ENCODE measurements around the gene ISG20L2.

Gene ISG20L2

DNA sequence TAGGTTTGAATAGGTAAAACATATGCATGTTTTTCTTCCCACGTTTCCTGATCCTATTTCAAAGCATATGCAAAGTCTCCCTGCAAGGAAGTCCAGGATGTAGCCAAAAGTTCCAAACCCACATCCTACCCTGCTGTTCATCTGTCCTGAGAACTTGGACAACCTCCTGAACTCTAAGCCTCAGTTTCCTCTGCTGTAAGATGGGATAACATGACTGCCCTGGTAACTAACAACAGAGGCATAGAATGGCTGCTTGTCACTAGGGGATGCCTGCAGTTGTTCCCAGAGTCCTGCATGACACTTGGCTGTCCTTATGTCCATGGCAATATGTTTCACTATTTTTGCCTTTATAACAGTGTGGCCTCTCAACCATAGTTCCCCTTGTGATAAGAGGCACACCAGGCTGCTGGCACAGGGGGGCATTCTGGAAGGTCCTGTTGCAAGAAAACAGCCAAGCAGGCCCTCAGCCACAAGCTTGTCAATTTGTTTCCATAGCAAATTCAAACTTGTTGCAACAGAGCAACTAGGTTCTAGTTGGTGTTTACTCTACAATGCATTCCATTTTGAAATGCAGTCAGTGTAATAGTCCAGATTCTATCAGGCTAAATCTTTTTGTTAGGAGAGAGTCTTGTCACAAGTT, 24.4 kb upstream of the ISG20L2 start:
- no peak for DNase-seq

DNA sequence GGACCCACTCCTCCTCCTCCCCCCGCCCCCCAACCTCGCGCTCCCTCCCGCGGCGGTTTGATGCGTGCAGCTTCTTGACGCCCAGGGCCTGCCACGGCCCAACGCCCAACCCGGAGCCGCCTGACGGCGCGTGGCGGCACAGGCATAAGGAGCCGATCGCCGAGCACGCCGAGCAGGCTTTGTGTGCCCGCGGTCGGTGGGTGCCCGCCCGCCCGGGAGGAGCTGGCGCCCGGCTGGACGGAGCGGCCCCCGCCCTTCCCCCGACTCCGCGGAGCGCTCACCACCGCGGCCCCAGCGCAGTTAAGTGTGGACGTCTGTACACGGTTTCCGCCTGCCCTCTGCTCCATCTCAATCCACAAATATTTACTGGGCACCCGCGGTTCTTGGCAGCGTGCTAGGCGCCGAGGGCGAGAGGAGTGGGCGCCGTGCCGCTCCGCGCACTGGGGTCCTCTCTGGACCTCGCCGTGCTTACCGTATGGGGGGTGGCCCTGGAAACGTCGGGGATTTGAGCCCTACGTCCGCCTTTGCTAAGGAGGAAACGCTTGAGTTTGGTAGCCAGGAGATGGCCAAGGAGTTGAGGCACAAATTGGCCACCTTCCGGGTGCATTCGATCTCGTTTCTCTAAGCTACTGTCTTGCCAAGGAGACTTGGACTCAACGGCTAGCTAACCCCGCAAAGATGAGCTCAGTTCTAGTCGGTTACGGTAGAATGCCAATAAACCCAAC, 23.4 kb upstream of the ISG20L2 start:
- peak; percentile 99 for DNase-seq

DNA sequence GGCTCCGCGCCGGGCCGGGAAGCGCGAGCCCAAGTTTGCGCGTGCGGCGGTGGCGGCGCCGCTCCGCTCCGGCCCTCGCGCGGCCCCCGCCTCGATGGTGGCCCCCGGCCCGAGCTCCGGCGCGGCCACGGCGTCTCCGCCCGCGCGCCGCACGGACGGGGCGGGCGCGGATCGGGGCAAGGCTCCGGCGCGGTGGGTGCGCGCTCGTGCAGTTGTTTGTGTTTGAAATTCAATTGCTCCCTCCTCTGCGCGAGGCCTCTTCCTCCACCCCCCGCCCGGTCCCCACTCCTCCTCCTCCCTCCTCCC, 22.8 kb upstream of the ISG20L2 start, which contains the start of gene HDGF:
HDGF (minus strand) TSS at position 225 of the 306 bp plus-strand sequence. CDS start 246 bp downstream, outside the sequence.
- no peak for DNase-seq

DNA sequence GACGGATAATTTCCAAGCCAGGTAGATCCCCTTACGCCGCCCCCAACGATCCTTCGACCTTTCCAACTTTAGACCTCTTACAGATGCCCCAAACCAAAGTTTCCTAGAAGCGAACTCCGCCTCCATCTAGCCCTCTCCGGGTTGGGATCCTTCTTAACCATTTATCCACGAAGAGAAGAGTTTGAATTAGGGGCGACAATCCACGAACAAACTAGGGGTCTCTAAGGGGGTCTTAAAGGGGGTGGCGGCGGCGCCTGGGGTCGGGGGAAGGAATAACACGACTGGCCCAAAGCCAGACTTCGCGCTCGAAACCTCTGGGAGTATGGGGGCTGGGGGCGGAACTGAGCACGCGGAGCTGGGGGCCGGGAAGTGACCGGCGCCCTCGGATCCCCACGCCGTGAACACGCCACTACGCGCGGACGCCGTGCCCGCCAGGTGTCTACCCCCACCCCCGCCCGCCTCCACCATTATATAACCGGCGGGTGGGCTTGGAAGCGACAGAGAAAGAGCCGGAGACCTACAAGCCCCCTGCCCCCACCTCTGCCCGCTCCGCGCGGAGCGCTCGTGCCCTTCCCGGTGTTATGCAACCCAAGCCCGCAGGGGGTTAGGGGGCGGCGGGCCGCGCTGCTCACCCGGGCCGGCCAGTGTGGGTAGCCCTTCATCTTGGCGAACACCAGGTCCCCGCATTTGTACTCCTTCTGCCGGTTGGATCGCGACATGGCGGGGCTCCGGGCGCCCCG, 22.3 kb upstream of the ISG20L2 start:
- DNase-seq: peak; percentile 58

- peak; percentile 55 for DNase-seq
Observed at GRCh38 chr1:156750191-156750672, 21.7 kb upstream of the ISG20L2 start.

GRCh38 chr1:156749419-156750118, 21.0 kb upstream of the ISG20L2 start:
- no peak for DNase-seq

DNA sequence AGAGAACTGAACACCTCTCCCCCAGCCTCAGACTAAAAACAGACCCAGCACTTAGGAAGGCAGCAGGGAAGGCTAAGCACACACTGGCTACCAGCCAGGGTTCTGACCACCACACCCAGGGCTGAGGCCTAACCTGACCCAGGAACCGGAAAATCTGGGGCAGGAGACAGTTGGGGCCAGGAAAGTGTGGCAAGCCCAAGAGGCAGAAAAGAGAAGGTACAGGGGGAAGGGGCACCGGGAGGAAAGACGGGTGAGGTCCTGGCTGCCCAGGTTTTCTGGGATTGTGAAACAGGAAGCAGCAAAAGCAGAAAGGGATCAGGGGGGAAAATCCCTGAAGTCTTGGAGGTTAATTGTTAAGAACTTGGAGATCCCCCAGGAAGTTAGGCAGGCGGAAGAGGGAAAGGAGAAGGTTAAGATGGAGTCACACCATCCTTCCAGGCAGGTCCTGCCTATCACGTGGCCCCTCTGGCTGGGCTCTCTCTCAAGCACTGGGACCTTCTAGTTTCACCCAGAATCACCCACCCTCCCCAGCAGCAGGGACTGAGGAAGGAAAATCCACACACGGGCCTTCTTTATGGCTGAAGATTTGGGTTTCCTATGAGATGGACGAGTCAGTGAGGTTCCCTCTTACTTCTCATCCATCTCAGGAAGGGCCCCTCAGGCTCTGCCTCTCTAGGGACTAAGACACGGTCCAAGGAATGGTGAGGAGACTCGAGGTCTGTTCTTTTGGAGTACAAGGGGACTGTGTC, 20.3 kb upstream of the ISG20L2 start:
- DNase-seq: peak; percentile 66

DNA sequence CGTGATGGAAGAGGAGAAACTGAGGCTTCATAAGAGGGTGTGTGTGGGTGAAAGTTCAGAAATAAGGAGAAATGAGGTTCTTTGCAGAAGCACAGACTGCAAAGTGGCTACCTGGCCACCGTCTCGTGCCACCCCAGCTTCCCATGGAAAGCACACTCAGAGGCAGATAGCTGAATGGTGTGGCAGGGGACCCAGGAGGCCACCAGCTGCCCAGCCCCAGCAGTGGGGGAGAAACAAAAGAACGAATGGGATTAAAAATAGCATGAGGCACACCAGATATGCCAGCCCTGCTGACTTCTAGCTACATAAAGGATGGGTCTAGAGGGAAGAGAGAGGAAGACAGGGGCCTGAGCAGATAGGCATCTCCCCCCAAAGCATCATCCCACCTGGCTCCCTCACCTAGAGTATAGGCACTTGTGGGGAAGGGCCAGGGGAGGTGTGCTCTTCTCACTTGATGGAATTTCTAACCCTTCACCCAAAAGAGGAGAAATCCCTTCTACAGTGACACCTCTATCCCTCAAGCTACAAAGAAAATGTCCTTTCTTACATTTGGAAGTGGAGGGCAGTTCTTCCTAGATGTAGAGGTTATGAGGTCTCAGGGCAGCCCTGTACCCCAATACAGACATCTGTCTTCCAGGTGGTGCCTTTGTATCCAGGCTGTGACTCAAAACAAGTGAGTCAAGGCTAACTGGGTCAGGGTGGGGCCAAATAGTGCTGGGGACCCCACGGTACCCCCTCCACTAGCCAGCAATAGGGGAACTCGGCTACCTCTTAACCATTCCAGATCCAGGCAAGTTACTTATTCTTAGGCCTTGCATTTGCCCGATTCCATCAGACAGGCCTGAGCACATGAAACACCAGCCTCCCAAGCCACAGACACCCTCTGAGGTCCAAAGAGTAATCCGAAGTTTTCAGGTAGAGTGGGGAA, 19.4 kb upstream of the ISG20L2 start:
- DNase-seq: peak; percentile 63

GRCh38 chr1:156746728-156747631, 18.4 kb upstream of the ISG20L2 start:
- peak; percentile 94 for DNase-seq

DNA sequence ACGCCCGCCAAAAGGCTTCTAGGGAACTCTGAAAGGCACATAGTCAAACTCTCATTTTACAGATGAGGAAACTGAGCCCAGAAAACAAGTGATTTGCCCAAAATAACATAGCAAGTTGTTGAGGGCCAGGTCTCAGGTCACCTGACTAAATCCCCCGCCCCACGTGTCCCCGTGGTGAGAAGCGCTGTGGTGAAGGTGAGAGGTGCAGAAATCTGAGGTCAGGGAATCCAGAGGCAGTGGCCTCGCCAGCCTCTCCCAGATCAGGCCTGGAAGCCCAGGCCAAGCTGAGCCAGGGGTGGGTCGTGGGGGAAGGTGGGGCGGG, 17.8 kb upstream of the ISG20L2 start:
- DNase-seq: no peak

DNA sequence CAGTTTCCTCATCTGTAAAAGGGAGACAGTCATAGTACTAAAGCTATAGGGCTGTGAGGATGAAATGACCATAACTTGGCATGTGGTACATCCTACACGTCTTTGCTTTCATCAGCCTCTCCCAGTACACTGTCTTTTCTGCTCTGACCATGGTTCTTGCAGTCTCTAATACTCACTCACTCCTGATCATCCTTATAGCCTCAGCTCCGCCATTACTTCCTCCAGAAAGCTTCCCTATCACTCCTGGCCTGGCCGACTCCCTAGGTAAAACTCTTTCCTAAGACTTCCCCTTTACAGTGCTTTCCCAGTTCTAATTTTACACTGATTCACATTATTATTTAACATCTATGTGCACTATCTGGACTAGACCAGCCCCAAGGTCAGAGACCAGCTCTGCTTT, 17.3 kb upstream of the ISG20L2 start:
- no peak for DNase-seq

DNA sequence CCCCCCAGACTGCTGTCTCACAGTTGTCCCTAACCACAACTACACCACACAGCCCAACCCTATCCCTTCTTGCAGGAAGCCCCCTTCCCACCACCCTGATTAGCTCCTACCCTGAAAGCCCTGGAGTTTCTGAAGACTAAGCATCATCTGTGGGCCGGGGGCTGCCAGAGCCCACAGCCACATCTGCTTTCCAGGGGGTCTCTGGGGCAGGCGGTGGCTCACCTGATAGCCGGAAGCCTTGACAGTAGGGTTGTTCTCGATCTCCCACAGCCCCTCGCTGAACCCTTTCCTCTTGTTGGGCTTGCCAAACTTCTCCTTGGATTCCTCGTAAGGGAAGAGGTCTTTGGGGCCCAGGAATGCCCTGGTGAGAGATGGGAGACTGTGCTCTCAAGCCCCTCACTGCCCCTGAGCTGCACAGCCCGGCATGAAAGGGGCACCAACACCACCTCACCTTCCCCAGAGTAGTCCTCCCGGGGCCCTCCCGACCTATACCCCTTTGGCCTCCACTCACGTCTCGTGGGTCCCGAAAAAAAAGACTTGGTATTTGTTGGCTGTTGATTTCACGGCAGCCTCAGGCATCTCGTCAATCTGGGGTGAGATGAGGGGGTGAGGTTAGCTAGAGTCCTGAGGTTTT, 16.3 kb upstream of the ISG20L2 start:
- DNase-seq: no peak

DNA sequence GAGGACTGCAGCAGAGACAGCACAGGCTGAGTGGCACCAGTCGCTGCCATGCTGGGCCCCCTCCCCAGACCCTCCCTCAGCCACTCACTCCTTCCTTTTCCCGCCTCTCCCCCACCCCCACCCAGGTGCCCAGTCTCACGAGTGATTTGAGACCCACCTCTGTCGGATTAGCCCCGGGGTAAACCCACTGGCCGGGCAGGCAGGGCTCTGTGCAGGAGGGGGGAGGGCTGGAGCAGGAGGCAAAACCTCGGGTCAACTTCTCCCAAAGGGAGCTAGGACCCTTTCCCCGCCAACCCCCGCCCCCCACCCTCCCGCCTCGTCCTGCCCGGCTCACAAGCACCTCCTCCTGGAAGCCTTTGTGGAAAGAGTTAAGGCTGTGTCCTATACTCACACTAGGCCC, 15.8 kb upstream of the ISG20L2 start:
- DNase-seq: no peak

DNA sequence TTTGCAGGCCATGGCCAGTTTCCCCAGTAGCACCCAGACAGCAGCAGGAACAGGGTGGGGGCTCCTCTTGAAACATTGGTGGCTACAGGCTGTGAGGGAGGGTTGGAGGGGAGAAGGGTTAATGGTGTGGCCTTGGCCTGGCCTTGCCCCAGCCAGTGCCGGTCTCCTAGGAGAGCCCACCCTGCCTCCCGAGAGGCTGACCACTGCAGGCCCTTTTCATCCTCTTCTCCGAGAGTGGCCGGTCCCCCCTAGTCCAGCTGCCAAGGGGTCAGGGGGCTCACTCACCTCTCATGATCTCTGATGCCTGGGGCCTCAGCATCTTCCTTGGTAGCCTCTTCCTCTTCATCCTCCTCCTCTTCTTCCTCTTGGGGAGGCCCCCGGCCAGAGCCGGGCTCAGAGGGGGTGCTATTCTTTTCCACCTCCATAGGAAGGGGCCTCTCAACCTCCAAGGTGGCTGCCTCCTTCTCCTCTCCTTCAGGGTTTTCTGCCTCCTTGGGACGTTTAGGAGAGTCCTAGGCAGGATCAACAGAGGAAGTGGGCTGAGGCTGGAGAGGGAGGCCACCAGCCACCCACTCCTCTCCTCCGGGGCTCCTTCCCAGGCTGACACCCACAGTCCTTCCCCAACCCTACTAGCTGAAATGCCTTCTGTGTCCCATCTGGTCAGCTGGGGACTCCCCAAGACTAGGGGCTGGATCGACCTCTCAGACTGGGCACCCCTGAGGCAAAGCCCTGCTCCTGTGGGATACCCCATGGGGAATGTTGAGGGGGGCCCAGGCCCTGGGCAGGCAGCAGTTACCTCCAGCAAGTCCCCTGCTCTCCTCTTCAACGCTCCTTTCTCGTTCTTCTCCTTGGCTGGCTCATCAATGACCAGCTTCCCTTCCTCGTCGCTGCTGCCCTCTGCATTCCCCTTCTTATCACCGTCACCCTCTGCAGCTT, 15.1 kb upstream of the ISG20L2 start:
- no peak for DNase-seq

DNA sequence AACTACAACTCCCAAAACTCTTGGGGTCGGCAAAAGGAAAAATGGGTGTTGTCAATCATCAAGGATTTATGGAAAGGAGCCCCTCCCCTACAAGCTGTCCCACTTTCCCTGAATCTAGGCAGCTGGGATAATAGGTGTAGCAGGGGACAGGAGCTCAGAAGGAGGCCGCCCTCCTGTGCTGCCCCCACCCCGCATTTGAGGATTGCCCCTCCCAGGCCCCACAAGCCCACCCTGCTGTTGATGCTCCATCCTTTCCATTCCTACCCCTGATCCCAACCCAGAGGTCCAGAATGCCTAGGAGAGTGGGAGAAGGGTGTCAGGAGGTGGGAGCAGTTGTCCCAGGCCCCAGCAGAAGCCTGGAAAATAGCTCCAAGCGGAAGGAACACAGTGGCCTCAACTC, 14.2 kb upstream of the ISG20L2 start:
- DNase-seq: peak; percentile 62

DNA sequence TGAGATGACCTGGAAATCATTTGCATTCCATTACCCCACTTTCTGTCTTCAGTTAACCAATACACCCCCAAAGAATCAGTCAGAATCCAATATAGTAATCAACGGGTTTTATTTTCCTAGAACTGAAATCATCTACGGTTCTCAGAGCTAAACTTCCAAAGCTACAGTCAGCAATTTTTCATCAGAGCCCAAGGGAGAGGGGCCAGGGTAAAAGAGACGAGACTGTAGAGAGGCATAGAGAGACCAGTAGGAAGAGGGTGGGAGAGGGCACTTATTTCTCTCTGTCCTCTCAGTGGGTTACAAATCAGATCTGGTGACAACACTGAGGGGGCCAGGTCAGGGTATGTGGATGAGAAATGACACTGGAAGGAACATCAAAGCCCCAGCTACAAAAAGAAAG, 13.5 kb upstream of the ISG20L2 start:
- DNase-seq: no peak

DNA sequence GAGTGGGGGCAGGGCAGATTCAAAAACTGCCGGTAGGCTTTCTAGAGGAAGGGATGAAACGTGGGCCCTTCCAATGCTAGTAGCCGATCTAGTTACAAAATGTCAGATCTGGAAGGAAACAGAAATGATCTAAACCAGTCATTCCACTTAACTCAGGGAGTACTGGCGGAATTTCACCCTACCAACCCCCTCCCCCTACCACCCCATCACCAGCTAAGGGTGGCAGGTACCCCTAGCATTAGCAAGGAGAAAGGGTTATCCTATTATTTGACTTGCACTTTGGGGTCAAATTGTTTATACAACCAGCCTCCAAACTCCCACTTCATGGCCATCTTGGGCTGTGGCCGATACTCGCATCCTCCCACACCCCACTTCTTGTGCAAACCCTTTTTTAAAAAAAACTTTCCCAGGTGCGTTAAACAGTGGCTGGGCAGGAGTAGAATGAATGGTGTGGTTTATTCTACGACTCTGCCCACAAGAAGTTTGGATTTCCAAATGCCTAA, 13.0 kb upstream of the ISG20L2 start:
- DNase-seq: no peak

DNA sequence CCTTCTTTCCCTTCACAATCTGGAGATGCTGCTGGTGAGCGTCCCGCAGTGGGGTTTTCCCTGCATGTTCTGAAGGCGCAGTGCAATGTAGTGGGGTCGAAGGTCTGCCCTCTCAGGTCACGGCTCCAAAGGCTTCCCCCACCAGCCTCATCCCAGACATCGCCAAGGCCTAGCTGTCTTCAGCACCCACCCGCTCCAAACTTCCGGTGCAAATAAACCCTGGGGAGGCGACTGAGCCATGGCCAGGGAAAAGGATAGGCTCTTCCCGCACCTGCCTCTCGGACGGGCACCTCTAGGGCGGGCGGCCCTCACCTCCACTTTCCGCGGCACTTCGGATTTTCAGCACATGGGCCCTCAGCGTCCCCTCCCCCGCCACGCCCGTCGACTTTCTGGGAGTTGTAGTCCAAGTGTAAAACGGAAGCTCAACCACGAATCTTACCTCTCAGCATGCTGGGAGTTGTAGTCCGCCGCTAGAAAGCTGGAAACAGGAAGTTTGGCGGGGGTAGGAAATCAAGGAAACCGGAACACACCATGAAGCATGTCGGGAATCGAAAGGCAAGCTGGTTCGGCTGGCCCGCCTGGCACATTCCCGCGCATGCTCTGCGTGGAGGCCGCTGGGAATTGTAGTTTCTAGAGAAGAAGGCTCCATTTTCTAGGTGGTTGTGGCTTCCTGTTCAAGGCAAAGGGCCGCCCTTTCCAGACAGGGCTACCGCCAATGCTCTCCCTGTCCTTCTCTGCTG, 12.3 kb upstream of the ISG20L2 start, which contains the start of gene MRPL24:
MRPL24 (minus strand) TSS at position 348 of the 740 bp plus-strand sequence. CDS start 2,384 bp downstream, outside the sequence.
- peak; percentile 100 for DNase-seq
